GF-D8 (cell line): ENCODE measurements around the gene CDH13.

Experiments used
- DNase-seq: peaks from one replicate; lab custom pipeline; 2025; lab: John Stamatoyannopoulos, UW

The CDH13 gene

DNA sequence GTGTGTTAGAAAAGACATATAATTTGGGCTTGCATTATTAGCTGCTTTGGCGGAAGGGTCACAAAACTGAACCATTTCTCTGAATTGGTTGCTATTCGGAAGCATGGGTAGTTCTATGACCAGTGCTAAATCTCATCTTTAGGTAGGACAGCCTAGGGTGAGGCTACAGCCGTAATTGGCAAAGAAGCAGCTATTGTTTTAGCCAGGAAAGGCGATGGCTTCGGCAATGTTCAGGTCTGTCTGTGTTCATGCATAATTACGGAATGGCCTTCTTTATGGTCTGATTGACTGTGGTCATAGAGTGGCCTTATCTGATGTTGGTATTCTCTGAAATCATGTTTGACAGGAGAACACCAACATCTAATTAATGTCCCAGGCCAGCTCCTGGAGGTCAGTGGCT is 812.6 kb downstream of the CDH13 start:
- DNase-seq: no peak

DNA sequence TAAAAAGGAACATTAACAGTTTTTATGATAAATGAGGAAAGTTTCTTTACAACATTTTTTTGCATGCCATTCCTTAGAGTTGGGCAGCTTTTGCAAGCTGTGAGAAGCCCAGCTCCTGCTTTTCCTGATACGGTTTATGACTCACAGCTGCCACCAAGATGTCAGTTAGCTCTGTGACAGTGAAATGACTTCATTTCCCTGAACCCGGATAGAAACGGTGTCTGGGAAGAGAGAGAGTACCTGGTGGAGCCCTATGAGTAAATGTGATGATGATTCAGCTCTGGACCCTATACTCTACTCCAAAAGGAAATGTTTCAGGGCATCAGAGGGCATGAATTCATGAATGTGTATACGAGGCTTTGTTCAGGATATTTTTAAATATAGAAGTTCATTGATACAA is 814.7 kb downstream of the CDH13 start:
- no peak for DNase-seq

DNA sequence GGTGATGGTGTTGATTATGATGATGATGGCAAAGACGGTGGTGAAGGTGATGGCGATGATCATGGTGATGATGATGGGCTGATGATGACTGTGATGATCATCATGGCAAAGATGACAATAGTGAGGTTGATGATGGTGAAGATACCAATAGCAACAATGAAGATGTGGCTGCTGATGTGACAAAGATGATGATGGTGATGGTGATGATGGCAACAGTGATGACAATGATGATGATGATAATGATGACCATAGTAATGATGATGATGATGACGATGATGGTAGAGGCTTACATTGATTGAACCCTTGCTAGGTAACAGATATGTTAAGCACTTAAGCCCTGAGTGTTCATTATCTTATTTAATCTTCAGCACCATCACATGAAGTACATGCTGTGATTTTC is 817.2 kb downstream of the CDH13 start:
- DNase-seq: no peak

DNA sequence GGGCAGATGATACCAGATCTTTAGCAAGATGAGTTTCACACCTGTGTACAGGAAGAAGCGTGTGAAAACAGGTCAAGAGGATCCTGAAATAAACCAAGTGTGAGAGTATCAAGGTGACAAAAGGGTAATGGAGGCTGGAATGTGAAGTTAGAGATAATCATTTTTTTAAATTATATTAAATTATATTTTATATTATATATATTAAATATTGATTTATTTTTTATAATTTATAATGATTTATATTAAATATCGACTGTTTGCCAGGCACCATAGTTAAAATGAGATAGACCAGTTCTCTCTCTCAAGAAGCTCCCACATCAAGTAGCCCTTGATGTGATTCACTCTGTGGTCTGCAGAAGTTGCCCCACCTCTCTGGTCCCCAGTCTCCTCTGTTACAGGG is 820.8 kb downstream of the CDH13 start:
- DNase-seq: no peak

DNA sequence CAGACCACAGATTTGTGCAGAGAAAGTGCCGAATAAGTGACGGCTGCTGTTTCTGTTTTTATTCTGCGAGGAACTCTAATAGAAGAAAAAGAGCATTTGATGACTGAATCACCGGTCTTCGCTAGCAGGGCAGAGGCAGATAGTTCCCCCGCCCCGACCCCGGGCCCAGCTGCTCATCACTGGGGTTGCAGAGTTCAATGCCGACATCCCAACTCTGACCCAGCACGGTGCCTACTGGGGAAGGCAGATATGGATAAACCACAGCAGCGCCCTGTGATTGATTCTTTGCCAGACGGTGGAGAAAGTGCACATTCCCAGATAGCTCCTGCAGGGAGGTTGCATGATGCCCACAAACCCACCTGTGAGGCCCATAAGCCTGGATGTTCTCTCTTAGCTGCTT is 823.1 kb downstream of the CDH13 start:
- DNase-seq: no peak

DNA sequence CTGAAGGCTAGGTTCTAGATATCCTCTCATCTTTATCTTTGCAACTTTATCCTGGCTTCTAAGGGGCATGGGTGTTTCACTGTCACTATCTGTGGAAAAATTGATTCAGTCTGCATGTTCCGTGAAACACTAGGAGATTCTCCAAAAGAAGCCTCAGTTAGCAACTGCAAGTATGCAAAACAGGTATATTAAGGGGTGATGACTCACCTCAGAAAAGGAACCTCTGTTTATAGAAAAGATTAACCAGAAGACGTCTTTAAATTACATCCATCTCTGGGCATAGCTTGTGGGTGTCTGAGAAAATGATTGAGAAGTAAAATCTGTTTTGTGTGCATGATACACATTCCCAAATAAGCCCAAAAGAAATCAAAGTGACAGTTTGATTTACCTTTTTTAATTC is 827.2 kb downstream of the CDH13 start:
- DNase-seq: no peak

DNA sequence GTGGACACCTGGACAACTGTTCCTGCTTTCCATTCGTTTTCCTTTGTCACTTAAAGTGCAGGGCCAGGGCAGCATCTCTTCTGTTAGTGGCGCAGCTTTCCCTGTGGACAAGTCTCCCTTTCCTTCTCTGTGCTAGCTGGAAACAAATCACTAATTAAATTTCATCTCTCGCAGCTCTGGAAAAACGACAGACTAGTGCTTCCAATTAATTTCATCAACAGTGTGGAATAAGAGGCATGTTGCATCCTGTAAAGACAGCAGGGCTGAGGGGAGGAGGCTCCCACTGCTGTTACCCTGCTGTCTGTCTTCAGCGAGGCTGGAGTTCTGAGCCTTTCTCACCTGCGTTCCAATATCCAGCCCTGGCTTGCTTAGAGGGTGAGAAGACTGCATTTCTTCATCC is 828.9 kb downstream of the CDH13 start:
- DNase-seq: no peak

DNA sequence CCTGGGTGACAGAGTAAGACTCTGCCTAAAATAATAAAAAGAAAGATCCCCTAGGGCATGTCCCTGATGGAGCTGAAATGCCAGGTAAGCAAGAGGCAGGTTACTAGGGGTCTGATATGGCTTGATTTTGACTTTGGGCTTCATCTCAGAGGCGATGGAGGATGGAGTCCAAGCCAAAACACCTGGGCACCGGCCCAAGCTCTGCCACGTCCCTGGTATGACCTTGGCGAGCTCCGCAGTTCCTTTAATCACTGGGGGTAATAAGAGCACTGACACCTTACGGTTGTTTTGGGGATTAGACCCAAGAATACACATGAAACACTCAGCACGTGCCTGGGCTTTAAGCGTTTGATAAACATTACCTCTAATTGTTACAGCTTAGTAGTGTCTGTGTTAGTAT is 830.2 kb downstream of the CDH13 start:
- no peak for DNase-seq

DNA sequence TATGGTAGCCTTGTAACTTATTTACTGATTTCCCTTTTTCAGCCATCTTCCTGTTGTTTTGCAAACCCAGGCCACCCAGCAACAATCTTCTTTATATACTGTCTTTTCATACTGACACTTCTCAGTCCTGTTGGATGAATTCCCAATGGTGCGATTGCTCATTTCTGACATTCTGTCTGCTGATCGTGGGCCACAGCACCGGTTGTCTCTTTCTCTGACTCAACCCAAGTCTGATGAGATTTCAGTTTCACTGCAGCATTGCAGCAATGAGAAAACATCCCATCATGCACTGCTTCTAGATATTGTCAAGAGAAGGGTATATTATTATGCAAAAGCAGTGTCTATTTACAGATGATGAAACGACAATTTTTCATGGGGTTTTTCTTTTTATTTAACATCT is 831.8 kb downstream of the CDH13 start:
- no peak for DNase-seq

DNA sequence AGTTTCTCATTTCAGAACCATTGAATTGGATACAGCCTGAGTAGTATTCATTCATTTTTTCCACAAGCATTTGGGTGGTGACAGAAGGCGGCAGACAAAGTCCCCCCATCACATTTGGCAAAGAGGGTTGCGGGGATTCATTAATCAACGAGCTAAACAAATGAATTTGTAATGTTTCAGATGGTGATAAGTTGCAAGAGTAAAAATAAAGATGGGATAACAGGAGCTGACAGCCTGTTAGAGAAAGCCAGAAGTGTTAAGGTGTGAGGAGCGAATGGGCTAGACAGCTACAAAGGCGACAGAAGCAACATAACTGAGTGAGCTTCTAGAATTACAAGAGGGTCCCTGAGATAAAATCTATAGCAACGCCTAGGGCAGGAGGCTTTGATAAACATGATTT is 838.2 kb downstream of the CDH13 start:
- DNase-seq: no peak

DNA sequence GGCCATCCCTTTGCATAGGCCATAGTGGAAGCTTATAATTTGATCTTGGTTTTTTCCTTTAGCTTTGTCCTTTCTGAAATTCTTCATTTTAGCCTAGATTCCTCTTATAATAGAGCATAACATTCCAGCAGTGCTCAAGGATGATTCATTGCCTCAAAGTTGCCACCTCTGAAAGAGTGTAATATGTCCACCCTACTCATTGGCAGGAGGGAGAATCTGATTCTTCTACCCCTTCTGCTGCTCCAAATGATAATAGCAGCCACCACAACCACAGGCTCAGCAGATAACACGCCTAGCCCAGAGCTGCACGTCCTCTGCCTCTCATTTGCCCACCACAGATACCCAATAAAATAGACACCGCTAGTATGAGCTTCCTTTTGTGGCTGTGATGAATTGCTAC is 843.6 kb downstream of the CDH13 start:
- DNase-seq: no peak

DNA sequence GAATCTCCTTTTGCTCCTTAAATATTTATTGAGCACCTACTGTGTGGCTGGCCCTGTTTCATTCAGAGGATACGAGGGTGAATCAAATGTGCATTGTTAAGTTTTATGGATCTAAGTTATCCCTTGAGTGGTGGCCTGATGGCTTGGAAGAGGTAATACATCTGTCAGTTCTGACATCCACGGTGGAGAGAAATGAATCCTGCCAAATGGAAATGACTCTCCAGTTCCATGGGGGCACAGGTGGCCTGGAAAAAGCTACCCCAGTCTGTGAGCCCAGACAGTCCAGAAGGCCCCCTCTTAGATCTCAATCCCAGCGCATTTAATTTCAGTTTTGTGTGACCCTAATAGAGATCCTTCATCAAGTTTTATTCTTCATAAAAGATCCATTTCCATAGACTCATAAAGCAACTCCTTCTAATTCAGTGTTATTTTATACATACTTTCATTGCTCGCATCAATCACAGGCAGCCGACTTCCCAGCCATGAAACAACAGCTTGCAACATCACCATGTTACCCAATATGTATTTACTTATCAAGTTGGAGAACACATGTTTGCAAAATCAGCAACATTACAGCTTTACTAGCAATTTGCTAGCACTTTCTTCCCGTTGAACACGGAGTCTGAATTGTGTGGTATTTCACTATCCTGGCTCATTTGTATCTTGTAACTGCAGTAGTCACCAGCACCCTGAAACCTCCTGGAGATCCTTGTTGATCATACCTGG is 846.2 kb downstream of the CDH13 start:
- DNase-seq: no peak

DNA sequence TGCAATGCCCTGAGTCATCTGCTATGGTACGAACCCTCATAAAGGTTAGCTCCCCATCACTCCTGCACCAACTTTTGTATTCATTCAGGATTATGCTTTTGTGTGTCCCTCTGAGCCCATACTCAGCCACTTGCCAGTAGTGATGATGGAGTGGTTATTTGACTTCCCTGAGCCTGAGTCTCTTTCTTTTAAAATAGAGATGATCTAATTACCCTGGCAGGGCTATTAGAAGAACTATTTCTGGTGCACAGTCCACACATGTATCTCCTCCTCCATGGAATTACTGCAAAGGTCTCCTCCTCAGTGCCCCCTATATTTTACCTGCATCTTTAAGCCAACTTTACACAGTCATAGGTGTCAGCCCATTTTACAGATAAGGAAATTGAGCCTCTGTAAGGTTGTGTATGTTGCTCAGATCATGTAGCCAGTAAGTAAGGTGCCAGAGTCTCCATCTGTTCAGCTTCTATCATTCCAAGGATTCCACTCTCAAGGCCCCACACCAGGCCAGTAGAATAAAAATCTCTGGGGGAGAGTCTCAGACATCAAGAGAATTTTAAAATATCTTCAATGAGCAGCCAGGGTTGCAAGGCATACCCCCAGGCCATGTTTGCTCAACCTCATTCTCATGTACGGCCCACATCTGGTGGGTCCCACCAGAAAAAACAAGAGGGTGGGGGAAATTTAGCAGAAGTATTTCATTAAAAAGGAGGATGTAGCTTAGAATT is 847.3 kb downstream of the CDH13 start:
- DNase-seq: no peak

DNA sequence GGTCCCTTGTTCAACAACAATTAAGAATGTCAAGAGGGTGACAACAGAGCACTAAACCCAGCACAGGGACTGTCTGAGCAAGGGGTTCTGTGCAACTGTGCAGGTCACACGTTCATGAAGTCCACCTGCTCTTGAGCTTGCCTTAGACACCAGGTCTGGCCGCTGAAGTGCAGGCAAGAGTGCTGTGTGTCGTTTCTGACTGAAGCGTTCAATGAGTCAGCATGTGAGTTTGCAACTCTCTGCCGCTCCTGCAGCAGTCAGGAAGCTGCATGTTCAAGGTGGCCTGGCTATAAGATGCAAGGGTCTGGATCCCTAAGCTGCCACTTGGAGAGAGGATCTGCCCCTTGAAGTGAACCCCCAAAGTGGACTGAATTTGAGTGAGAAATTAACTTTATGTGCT is 848.3 kb downstream of the CDH13 start:
- no peak for DNase-seq

DNA sequence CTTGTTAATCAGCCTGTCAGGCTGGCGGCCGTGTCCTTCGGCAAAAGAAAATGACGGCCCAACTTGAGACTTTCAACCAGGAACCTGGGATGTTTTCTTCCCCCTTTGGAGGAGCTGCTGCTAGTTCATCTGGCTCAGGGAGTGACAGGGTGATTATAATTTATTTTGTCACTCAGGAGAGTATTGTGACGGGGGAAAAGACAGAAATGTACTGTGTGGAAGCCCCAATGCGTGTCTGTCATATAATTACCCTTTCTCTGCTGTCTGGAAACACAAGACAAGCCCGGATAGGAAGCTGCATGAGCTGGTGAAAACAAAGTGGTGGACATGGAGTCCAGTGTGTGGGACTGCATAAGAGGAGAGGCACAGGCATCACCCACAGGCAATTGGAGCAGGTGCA is 854.8 kb downstream of the CDH13 start:
- DNase-seq: no peak

DNA sequence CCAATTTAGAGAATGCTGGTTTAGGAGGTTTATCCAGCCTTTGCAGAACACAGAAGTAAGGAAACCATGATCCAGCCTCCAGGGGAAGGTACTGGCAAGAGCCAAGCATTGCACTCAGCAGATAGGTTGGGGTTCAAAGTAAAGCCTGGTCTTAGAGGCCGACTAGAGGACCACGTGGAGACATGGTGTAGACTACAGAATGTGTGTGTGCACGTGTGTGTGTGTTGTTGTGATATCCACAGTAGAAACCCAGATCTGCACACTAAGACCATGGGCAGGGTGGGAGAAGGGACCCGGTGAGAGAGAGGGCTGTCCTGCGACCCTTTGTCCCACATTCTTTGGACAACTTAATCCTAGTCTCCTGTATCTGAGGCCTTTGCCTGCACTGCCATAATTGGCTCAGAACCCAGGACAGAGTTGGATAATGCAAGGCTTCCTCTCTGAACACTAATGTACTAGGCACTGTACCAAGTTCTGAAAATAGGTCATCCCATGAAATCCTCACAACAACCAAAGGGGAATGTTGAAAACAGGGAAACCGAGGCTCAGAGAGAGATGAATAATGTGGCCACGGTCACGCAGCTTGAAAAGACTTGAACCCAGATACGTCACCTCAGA is 855.9 kb downstream of the CDH13 start:
- no peak for DNase-seq

DNA sequence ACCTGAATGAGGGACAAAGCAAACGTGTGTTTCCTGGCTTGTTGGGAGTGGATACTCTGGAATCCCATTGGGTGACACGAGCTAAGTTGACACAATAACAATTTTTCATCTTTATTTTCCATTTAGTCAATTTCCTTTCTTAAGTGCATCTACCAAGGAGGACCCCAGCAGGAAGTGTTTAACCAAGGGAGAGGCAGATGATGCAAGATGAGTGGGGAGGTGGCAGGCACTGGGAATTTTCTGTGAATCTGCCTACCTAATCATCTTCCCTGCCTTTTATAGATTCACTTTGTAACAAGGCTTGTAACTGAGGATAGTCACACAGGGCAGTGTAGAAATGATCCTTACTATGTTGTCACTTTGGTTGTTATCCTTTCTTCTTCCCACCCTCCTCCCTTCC is 863.3 kb downstream of the CDH13 start:
- DNase-seq: no peak

DNA sequence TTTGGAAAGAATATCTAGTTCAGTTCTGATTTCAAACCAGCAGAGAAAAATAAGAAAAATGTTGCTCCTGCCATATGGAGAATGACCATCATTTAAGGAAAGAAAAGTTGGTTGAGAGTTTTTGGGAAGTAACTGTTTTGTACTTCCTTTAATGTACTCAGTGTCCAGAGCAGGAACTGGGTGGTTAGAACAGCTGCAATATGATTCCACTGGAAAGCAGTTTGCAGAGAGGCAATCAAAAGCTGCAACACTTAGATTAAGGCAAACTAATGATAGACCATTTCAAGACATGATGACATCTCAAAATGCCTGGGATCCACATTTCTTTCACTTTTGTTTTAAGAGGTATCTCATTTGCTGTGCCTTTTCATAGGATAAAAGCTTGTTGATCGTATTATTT is 867.7 kb downstream of the CDH13 start:
- DNase-seq: no peak

DNA sequence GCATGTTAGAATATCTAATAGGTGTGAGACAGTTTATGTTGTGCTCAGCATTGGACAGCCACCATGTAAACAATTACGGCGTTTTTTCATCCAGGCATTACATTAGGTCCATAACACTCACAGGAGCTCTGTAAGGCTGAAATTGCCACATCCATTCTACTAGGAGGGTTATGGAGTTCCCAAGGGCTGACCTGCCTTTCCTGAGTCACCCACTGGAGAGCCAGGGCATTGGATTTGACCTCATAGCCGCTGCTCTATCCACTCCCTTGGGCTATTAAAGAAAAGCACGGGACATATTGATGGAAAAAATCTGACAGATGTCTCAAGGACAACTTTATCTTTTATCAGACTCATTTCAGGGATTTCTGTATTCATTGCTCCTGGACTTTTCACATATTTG is 874.7 kb downstream of the CDH13 start:
- DNase-seq: no peak

DNA sequence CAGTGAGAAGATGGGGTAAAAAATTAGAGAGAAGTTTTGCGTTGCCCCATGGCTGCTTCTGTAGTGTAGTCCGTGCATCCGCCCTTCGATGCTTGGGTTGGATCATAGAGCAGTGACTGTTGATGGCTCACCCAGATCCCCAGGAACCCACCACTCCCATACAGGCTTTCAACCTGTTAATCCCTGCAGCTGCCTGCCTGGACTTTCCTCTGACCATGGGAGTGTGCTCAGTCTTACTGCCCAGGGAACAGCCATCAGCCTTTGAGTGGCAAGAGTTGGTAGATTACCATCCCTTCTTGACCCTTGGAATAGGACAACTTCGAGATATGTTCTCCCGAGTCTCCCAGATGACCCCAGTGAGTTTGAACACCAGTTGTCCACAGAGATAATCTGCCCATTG is 881.5 kb downstream of the CDH13 start:
- no peak for DNase-seq

DNA sequence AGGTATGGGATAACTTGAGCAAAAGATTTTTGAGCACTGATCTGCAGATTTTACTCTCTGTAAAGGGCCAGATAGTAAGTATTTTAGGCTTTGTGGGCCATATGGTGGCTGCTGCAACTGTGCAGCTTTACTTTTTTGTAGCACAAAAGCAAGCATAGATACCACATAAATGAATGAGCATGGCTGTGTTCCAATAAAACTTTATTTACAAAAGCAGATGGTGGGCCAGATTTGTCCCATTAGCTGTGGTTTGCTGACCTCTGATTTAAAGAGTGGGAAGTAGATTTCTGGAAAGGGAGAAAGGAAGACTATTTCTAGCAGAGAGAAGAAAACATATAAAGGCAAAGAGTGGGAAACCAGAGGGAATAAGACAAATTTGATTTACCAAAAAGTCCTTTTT is 882.5 kb downstream of the CDH13 start:
- no peak for DNase-seq

DNA sequence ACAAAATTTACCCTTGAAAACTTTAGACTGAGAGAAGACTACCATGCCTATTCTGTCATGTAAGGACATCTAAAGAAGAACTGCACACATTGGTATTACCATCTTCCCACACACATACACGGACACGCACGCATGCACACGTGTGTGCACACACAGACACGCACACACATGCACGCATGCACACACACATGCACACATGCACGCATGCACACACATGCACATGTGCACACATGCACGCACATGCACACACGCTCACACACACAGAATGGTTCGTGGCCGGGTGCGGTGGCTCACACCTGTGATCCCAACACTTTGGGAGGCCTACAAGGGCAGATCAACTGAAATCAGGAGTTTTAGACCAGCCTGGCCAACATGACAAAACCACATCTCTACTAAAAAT is 884.1 kb downstream of the CDH13 start:
- DNase-seq: no peak

DNA sequence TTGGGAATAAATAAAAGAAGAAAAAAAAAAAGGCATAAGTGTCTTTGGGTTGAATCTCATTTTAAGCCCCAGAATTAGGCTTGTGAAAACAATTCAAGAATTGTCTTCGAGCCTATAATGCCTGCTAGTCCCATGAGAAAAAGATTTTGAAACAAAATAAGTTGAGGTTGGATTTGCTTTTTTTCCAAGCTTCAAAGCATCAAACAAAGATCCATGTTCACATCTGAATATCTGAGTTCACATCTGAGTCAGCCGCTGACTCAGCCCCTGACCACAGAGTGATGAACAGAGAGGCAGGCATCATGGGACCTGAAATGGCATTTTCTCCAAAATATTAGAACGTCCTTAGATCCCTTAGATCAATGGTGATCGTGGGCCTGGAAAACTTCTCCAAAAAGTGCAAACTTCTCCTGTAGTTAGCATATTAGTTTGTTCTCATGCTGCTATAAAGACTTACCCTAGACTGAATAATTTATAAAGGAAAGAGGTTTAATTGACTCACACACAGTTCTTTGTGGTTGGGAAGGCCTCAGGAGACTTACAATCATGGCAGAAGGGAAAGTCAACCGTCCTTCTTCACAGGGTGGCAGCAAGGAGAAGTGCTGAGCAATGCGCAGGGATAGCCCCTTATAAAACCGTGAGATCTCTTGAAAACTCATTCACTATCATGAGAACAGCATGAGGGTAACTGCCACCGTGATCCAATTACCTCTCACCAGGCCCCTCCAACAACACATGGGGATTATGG is 886.4 kb downstream of the CDH13 start:
- DNase-seq: no peak
